Measurements from ENCODE around the gene ATRN. TPM values are rescaled to one million over a fixed set of nuclear protein-coding genes. Genes with fewer than 3 reads are reported as not detected.
A peak's percentile ranks its signal among the peaks of the same experiment; 100 is the strongest.

ATRN gene
- total and polyA plus RNA-seq, 4 donors = 8.4 to 104 (median 46.0) TPM

- no peaks in the 10 kb centered on the region for H3K27me3 ChIP-seq (ENCODE audit: control insufficient read depth in 4 of 4, insufficient read depth in 4 of 4, low read length in 3 of 4)
- H3K9me3 ChIP-seq (ENCODE audit: control insufficient read depth in 4 of 4, low read length in 3 of 4) = peaks cover 0 to 3% (median 0%) of the 10 kb centered on the region in 4 donors
- H3K9ac ChIP-seq (ENCODE audit: low read depth in 1 of 2, low read length in 2 of 2) = no peak overlapping the region
- no peak overlapping the region for H3K27ac ChIP-seq (ENCODE audit: low read depth in 1 of 2, low read length in 2 of 2)
- no peak for TF ChIP-seq YY1 (IDR thresholded peaks at IDR 0.05)
- TF ChIP-seq EGR1 (IDR thresholded peaks at IDR 0.05; ENCODE audit: low read depth in 2 of 2) = no peak
- TF ChIP-seq FOXA1 (IDR thresholded peaks at IDR 0.05) = no peak
- TF ChIP-seq GABPA (IDR thresholded peaks at IDR 0.05 in 1 of 2, conservative IDR thresholded peaks at IDR 0.05 in 1 of 2) = no peak
- no peak for TF ChIP-seq SP1 (IDR thresholded peaks at IDR 0.05)
- TF ChIP-seq, protein P1, sequence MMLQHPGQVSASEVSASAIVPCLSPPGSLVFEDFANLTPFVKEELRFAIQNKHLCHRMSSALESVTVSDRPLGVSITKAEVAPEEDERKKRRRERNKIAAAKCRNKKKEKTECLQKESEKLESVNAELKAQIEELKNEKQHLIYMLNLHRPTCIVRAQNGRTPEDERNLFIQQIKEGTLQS (IDR thresholded peaks at IDR 0.05) = no peak
- TF ChIP-seq REST (IDR thresholded peaks at IDR 0.05) = no peak
- H3K4me1 ChIP-seq (ENCODE audit: control insufficient read depth in 4 of 4, insufficient read depth in 4 of 4, low read length in 3 of 4) = no peaks in the 10 kb centered on the region
- WGBS = 91% methylated on average over 13 of the region's 13 CpGs
- no peak for DNase-seq (ENCODE audit: low spot score)
- no peaks in the 10 kb centered on the region for H3K36me3 ChIP-seq (ENCODE audit: control insufficient read depth in 4 of 4, insufficient read depth in 3 of 4, low read depth in 1 of 4, low read length in 3 of 4)
- H3K4me3 ChIP-seq (ENCODE audit: low read depth in 1 of 3, low read length in 3 of 3) = no peak overlapping the region
Observed at GRCh38 chr20:3693376-3693775, 222.6 kb downstream of the ATRN start.

- no peak overlapping the region for H3K27ac ChIP-seq (ENCODE audit: low read depth in 1 of 2, low read length in 2 of 2)
- no peak overlapping the region for H3K9ac ChIP-seq (ENCODE audit: low read depth in 1 of 2, low read length in 2 of 2)
- WGBS = 97% methylated on average over 5 of the region's 5 CpGs
- no peaks in the 10 kb centered on the region for H3K36me3 ChIP-seq (ENCODE audit: control insufficient read depth in 4 of 4, insufficient read depth in 3 of 4, low read depth in 1 of 4, low read length in 3 of 4)
- TF ChIP-seq, protein P2, sequence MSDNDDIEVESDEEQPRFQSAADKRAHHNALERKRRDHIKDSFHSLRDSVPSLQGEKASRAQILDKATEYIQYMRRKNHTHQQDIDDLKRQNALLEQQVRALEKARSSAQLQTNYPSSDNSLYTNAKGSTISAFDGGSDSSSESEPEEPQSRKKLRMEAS (IDR thresholded peaks at IDR 0.05) = no peak
- TF ChIP-seq FOXA1 (IDR thresholded peaks at IDR 0.05) = no peak
- no peaks in the 10 kb centered on the region for H3K4me1 ChIP-seq (ENCODE audit: control insufficient read depth in 4 of 4, insufficient read depth in 4 of 4, low read length in 3 of 4)
- no peaks in the 10 kb centered on the region for H3K27me3 ChIP-seq (ENCODE audit: control insufficient read depth in 4 of 4, insufficient read depth in 4 of 4, low read length in 3 of 4)
- H3K4me3 ChIP-seq (ENCODE audit: low read depth in 1 of 3, low read length in 3 of 3) = no peak overlapping the region
- DNase-seq (ENCODE audit: low spot score) = no peak
- H3K9me3 ChIP-seq (ENCODE audit: control insufficient read depth in 4 of 4, low read length in 3 of 4) = peaks cover 0 to 3% (median 0%) of the 10 kb centered on the region in 4 donors
Observed at GRCh38 chr20:3694864-3695263, 224.0 kb downstream of the ATRN start.

GRCh38 chr20:3696200-3696599, 225.4 kb downstream of the ATRN start:
- H3K4me3 ChIP-seq (ENCODE audit: low read depth in 1 of 3, low read length in 3 of 3) = no peak overlapping the region
- no peak overlapping the region for H3K9ac ChIP-seq (ENCODE audit: low read depth in 1 of 2, low read length in 2 of 2)
- peaks cover 0 to 3% (median 0%) of the 10 kb centered on the region in 4 donors for H3K9me3 ChIP-seq (ENCODE audit: control insufficient read depth in 4 of 4, low read length in 3 of 4)
- no peak for DNase-seq (ENCODE audit: low spot score)
- TF ChIP-seq GABPA (IDR thresholded peaks at IDR 0.05 in 1 of 2, conservative IDR thresholded peaks at IDR 0.05 in 1 of 2) = no peak
- TF ChIP-seq CTCF (IDR thresholded peaks at IDR 0.05; ENCODE audit: low read depth, low read length, missing input control) = peak; percentile 4
- no peak for TF ChIP-seq SP1 (IDR thresholded peaks at IDR 0.05)
- TF ChIP-seq JUND (IDR thresholded peaks at IDR 0.05) = no peak
- H3K4me1 ChIP-seq (ENCODE audit: control insufficient read depth in 4 of 4, insufficient read depth in 4 of 4, low read length in 3 of 4) = no peaks in the 10 kb centered on the region
- H3K27me3 ChIP-seq (ENCODE audit: control insufficient read depth in 4 of 4, insufficient read depth in 4 of 4, low read length in 3 of 4) = no peaks in the 10 kb centered on the region
- H3K36me3 ChIP-seq (ENCODE audit: control insufficient read depth in 4 of 4, insufficient read depth in 3 of 4, low read depth in 1 of 4, low read length in 3 of 4) = no peaks in the 10 kb centered on the region
- no peak overlapping the region for H3K27ac ChIP-seq (ENCODE audit: low read depth in 1 of 2, low read length in 2 of 2)
- 93% methylated on average over 1 of the region's 1 CpG for WGBS

Measured in liver (tissue), 9 donors.